ENCODE results near the gene CENPN. TPM values are rescaled to one million over a fixed set of nuclear protein-coding genes. Genes with fewer than 3 reads are reported as not detected.
A peak's percentile ranks its signal among the peaks of the same experiment; 100 is the strongest.

CENPN gene
- total and polyA plus RNA-seq, 2 of the 8 experiments (the other 6 are each of a cell fraction or from before 2014, with no cell fraction given): 32.8 to 67.0 TPM

- ChIA-PET CTCF (ENCODE audit: partially characterized antibody) (interaction anchor here (0.8 to 3.3 kb wide), 24 partner anchors 9 to 70 kb away, joined by 3 to 27 read pairs (median 5); no protein-coding TSS in a partner anchor), POLR2A (ENCODE audit: partially characterized antibody) (interaction anchor here (0.9 kb wide), 1 partner anchor 13 kb away, joined by 3 read pairs; no protein-coding TSS in a partner anchor)
- Histone ChIP-seq H2BK5ac (ENCODE audit: low read depth, low read length) (no peak overlapping the region), H3K9me3 (ENCODE audit: insufficient read depth in 2 of 2, low read depth in 1 of 2, low read length in 1 of 2) (no peaks in the 10 kb centered on the region), H2BK12ac (ENCODE audit: low read depth, low read length) (no peak overlapping the region), H4K20me1 (replicated peaks in 1 of 2; ENCODE audit: control insufficient read depth in 1 of 2, insufficient read depth in 2 of 2, low read length in 2 of 2) (peaks cover 0 to 4% of the 10 kb centered on the region in 2 experiments), H3K27ac (ENCODE audit: low read depth, low read length) (no peak overlapping the region), H3K23ac (ENCODE audit: insufficient read length) (no peak overlapping the region), H3K4me2 (ENCODE audit: insufficient read depth in 1 of 2, low read depth in 2 of 2, low read length in 2 of 2) (no peak overlapping the region), H2BK120ac (replicated peaks; ENCODE audit: low read depth, low read length) (no peak overlapping the region), H3K4me1 (replicated peaks in 1 of 4; ENCODE audit: control insufficient read depth in 3 of 4, insufficient read depth in 4 of 4, low read length in 3 of 4) (no peaks in the 10 kb centered on the region), H3K36me3 (ENCODE audit: control insufficient read depth in 2 of 4, insufficient read depth in 4 of 4, low read length in 3 of 4) (peaks cover 0 to 4% (median 1%) of the 10 kb centered on the region in 4 experiments; a peak in 2 of 8 replicates), H3K4ac (replicated peaks; ENCODE audit: insufficient read length, low read depth, low read length) (no peak overlapping the region), H2BK20ac (ENCODE audit: low read length) (no peak overlapping the region), H3K79me1 (ENCODE audit: low read depth, low read length) (peaks cover 3% of the 10 kb centered on the region; the same call in 1 of the 2 replicates), H3K9ac (replicated peaks in 1 of 4; ENCODE audit: extremely low read depth in 1 of 4, low read depth in 3 of 4, low read length in 3 of 4) (no peak overlapping the region), H2BK15ac (ENCODE audit: low read length) (no peak overlapping the region), H3K4me3 (ENCODE audit: extremely low read depth in 1 of 4, insufficient read depth in 2 of 4, low read depth in 3 of 4, low read length in 4 of 4) (no peak overlapping the region), H3K18ac (ENCODE audit: extremely low read depth, low read length) (no peak overlapping the region), H4K91ac (replicated peaks; ENCODE audit: insufficient read length, low read length) (no peak overlapping the region), H2AFZ (ENCODE audit: low read length) (no peak overlapping the region), H2AK5ac (ENCODE audit: low read depth, low read length) (no peak overlapping the region), H4K5ac (ENCODE audit: insufficient read length, low read depth, low read length) (no peak overlapping the region), H3K14ac (ENCODE audit: insufficient read length) (no peak overlapping the region), H3K23me2 (ENCODE audit: low read depth, low read length) (no peaks in the 10 kb centered on the region), H4K8ac (ENCODE audit: extremely low read depth, insufficient read depth, low read length) (no peak overlapping the region), H3K79me2 (ENCODE audit: control insufficient read depth in 1 of 2, insufficient read depth in 2 of 2, low read length in 2 of 2) (no peaks in the 10 kb centered on the region), H3K56ac (replicated peaks; ENCODE audit: insufficient read length, low read depth, low read length) (no peak overlapping the region), H3K27me3 (replicated peaks in 1 of 4; ENCODE audit: control insufficient read depth in 3 of 4, extremely low read depth in 1 of 4, insufficient read depth in 3 of 4, low read length in 3 of 4) (no peaks in the 10 kb centered on the region)
- 84% methylated on average over 6 of the region's 6 CpGs; no CpG with 5 or more reads in 1 of the 2 experiments for WGBS, 2 experiments (ENCODE audit: extremely low coverage in 1 of 2, insufficient coverage in 1 of 2, insufficient read length in 1 of 2, insufficient replicate concordance in 2 of 2, low coverage in 1 of 2, low lambda C conversion rate in 2 of 2, missing lambda C conversion rate in 1 of 2)
- DNase-seq (ENCODE audit: low read depth in 1 of 2, low spot score in 2 of 2) (no peak), FAIRE-seq (no peak)
- TF ChIP-seq SP4 (IDR thresholded peaks at IDR 0.05; ENCODE audit: low read length) (no peak), SIN3A (conservative IDR thresholded peaks at IDR 0.05 in 1 of 2, IDR thresholded peaks at IDR 0.05 in 1 of 2; ENCODE audit: low read depth in 1 of 2, low read length in 2 of 2) (0 out of 4 replicates have a peak, but pooled peaks of 1 of the 2 experiments have one; percentile 44), EGR1 (IDR thresholded peaks at IDR 0.05; ENCODE audit: borderline replicate concordance, low read depth, low read length) (no peak), SP1 (IDR thresholded peaks at IDR 0.05; ENCODE audit: low read depth, low read length) (no peak), MAFK (IDR thresholded peaks at IDR 0.05; ENCODE audit: low read depth, low read length) (no peak), CTCF (IDR thresholded peaks at IDR 0.05; ENCODE audit: control extremely low read depth in 1 of 3, insufficient read depth in 1 of 3, low read depth in 1 of 3, low read length in 3 of 3) (peak in 1 of 3 experiments; percentile 35; a peak in 2 of 4 replicates), SP2 (IDR thresholded peaks at IDR 0.05; ENCODE audit: low read length) (no peak)
Measured at GRCh38 chr16:80974649-80975376, 32.2 kb upstream of the CENPN start.
